Neural cell (in vitro differentiated cells): ENCODE results near the gene SDHC.

Experiments
- CTCF ChIP-seq: fragments of 450-650 bp; IDR thresholded peaks from 2 replicates; pipeline ENCODE4 v1.5.1; 2014; ENCODE audit warnings: antibody characterized with exemption, mild to moderate bottlenecking, moderate library complexity; ENCODE audit not compliant: poor library complexity, severe bottlenecking
- EP300 ChIP-seq: fragments of 450-650 bp; conservative IDR thresholded peaks from 2 replicates; pipeline ENCODE4 v1.6.1; 2014; ENCODE audit warnings: antibody characterized with exemption, mild to moderate bottlenecking, moderate library complexity; ENCODE audit not compliant: poor library complexity, severe bottlenecking
- POLR2AphosphoS5 ChIP-seq: IDR thresholded peaks from 2 replicates; pipeline ENCODE4 v1.6.1; 2012
- RAD21 ChIP-seq: fragments of 450-650 bp; conservative IDR thresholded peaks from 2 replicates; pipeline ENCODE4 v1.6.1; 2014; ENCODE audit warnings: antibody characterized with exemption, mild to moderate bottlenecking, moderate library complexity
- SMC3 ChIP-seq: fragments of 450-650 bp; conservative IDR thresholded peaks from 2 replicates; pipeline ENCODE4 v1.6.1; 2014; ENCODE audit warnings: antibody characterized with exemption, mild to moderate bottlenecking, moderate library complexity; ENCODE audit not compliant: poor library complexity
- TAF1 ChIP-seq: IDR thresholded peaks from 2 replicates; pipeline ENCODE4 v1.6.1; 2012; ENCODE audit warnings: low read depth

DNA sequence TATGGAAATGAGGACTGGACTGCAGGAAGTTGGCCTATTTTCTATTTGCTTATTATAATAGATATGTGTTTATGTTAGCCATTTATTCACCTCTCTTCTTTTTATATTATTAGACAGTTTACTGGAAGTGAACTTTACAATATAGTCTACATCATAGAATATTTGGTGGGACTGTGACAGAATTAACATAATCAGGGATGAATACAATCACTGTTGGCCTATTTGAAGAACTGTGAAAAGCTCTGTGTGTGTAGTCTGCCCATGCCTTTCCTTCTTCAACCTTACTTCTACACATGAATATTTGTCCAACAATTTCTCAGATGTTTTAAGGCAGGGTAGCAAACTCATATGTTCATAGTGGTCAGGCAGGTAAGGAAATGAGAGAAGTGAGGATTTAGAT is 16.8 kb upstream of the SDHC start:
- TF ChIP-seq CTCF = no peak
- TF ChIP-seq TAF1 = no peak
- TF ChIP-seq POLR2AphosphoS5 = no peak
- no peak for TF ChIP-seq EP300
- no peak for TF ChIP-seq SMC3
- TF ChIP-seq RAD21 = no peak
